C4-2B (cell line): ENCODE results near the gene DOCK6.

Source experiments
- H3K27ac ChIP-seq: fragments of 450-650 bp; 2 replicates; pipeline ENCODE4 v1.5.1; 2017
- ZFX ChIP-seq: fragments of 450-650 bp; IDR thresholded peaks from 2 replicates; pipeline ENCODE4 v1.6.1; 2017
- TF ChIP-seq, protein P1 (sequence below): fragments of 450-650 bp; conservative IDR thresholded peaks from 2 replicates; pipeline ENCODE4 v1.5.1; 2017; ENCODE audit warnings: mild to moderate bottlenecking

DOCK6 gene

DNA sequence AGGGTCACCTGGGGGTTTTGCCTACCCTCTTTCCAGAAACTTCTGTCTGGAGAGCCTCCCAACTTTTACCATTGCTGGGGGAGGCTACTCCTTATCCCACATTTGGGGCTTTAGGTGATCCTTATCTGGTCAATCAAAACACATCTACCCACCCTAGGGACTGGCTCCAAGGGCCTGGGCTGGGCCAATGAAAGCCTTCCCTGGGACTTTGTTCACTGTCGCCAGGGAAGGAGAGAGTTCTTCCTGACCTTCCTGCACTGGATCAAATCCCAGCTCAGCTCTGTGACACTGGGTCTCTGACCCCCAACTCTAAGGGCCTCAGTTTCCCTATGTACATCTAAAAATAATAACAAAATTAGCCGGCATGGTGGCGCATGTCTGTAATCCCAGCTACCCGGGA is 11.1 kb downstream of the DOCK6 start:
- no peak overlapping the region for H3K27ac ChIP-seq
- TF ChIP-seq, protein P1, sequence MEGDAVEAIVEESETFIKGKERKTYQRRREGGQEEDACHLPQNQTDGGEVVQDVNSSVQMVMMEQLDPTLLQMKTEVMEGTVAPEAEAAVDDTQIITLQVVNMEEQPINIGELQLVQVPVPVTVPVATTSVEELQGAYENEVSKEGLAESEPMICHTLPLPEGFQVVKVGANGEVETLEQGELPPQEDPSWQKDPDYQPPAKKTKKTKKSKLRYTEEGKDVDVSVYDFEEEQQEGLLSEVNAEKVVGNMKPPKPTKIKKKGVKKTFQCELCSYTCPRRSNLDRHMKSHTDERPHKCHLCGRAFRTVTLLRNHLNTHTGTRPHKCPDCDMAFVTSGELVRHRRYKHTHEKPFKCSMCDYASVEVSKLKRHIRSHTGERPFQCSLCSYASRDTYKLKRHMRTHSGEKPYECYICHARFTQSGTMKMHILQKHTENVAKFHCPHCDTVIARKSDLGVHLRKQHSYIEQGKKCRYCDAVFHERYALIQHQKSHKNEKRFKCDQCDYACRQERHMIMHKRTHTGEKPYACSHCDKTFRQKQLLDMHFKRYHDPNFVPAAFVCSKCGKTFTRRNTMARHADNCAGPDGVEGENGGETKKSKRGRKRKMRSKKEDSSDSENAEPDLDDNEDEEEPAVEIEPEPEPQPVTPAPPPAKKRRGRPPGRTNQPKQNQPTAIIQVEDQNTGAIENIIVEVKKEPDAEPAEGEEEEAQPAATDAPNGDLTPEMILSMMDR: no peak
- TF ChIP-seq ZFX: no peak

DNA sequence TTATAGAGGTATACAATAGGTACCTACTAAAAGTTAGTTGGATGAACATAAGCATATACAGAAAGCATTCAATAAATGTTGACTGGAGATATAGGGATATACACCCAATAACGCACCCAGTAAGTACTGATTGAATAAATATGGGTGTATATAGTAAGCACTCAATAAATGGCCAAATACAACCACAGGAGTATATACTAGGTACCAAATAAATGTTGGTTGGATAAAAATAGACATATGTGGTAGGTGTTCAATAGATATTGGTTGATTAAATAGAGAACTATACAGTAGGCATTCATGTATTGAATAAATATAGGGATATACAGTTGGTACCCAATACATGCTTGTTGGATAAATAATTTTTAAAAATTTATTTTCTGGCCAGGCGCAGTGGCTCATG is 13.5 kb downstream of the DOCK6 start:
- H3K27ac ChIP-seq: no peak overlapping the region
- TF ChIP-seq ZFX: no peak
- TF ChIP-seq, protein P1: no peak

DNA sequence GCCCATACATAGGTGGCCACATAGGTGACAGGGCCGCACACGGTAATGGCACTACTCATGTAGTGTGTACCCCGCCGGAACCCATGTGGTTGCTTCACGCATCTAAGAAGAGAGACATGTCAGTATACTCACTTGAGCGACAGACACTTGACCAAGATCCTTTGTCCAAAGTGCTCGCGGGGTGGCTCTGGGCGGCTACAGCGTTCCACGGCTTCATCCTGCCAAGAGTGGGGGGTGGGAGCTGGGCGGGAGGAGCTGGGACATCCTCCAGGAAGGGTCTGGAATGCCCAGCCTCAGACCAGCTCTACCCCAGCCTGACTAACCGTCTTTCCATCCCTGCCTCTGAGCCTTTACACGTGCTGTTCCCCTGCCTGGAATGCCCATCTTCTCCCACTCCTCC is 14.4 kb downstream of the DOCK6 start:
- H3K27ac ChIP-seq: no peak overlapping the region
- TF ChIP-seq, protein P1: no peak
- TF ChIP-seq ZFX: no peak

DNA sequence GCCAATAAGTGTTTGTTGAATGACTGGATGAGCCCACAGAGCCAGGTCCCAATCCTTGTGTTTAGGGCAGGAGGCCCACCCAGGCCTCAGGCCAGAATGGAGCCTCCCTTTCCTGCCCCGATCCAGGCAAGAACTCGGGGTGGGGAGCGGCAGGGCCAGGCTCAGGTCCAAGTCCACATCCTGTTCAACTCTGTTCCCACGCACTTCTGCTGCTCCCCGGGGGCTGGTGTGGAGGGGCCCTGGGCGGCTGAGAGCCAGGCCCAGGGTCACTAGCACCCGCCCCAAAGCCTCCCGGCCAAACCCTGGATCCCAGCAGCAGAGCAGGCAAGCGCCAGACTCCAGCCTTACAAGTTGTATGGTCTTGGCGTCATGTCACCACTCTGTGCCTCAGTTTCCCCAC is 14.9 kb downstream of the DOCK6 start:
- H3K27ac ChIP-seq: no peak overlapping the region
- TF ChIP-seq ZFX: no peak
- TF ChIP-seq, protein P1: no peak

DNA sequence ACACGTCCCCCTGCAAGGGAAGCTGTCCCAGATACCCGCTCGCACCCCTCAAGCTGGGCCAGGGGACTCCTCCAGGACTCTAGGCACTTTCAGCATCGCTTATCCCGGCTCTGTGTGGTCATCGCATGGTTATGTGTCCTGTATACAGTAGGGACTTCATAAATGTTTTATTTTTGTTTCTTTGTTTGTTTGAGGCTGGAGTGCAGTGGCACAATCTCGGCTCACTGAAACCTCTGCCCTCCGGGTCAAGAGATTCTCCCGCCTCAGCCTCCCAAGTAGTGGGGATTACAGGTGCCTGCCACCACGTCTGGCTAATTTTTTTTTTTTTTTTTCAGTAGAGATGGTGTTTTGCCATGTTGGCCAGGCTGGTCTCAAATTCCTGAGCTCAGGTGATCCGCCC is 15.4 kb downstream of the DOCK6 start:
- TF ChIP-seq, protein P1: no peak
- TF ChIP-seq ZFX: no peak
- no peak overlapping the region for H3K27ac ChIP-seq

DNA sequence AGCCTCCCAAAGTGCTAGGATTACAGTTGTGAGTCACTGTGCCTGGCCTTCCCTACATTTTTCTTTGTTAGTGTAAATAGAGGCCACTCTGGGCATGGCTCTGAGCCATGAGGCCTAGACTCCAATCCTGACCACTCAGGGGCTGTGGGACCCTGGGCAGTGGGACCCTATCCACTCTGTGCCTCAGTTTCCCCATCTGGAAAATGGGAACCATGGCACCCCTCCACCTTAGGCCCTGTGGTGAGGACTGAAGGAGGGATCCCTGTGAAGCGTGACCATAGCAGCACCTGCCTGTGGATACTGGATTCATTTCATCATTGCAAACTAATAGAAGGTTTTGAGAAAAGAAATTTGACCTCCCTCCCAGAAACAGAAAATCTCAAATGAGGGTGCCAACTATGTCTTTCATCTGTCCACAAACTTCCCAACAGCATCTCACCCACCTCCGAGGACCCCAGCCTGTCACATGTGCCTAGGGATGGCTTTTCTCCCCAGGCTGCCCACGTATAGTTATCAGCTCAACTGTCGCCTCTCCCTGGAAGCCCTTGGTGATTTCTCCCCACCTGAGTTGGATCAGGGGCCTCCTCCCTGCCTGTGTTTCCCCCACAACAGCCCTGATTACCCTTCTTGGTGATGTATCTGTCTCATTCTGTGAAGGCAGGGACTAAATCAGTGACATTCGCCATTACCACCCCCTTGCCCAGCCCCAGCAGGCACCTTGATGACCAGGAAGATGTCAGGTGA is 17.3 kb downstream of the DOCK6 start:
- no peak overlapping the region for H3K27ac ChIP-seq
- TF ChIP-seq ZFX: no peak
- TF ChIP-seq, protein P1: no peak

DNA sequence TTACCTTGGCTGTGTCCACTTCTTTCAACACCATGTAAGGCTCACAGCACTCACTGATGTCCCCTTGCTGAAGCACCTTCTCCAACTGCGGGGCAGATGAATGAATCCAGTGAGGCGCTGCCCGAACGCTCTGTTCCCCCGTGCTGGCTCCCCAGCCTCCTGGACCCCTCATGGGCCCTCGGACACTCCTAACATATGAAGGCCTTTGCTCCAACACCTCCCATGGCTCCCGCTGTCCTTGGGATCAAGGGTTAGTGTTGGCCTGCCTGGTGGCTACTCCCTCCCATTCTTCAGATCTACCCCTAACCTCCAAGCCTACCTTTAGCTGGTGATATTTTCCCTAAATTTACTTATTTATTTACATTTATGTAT is 18.5 kb downstream of the DOCK6 start:
- TF ChIP-seq, protein P1: no peak
- TF ChIP-seq ZFX: no peak

More for the DNA sequence above, 18.5 kb downstream of the DOCK6 start:
- H3K27ac ChIP-seq: no peak overlapping the region
